ENCODE data around the gene KCNH5.

Gene KCNH5

GRCh38 chr14:62778310-62778709 lies 266.9 kb downstream of the KCNH5 start:
- Histone ChIP-seq H3K27ac (ENCODE audit: low read depth, low read length, poor library complexity, severe bottlenecking) (no peak overlapping the region), H3K9ac (ENCODE audit: low read length) (no peak overlapping the region), H3K4me1 (ENCODE audit: insufficient read depth, low read length, severe bottlenecking) (no peaks in the 10 kb centered on the region), H3K36me3 (ENCODE audit: insufficient read depth, low read length) (no peaks in the 10 kb centered on the region), H3K27me3 (ENCODE audit: insufficient read depth, low read length) (no peaks in the 10 kb centered on the region), H3F3A (ENCODE audit: insufficient read depth, low read length) (no peaks in the 10 kb centered on the region), H3K4me3 (ENCODE audit: low read depth, low read length, poor library complexity, severe bottlenecking) (no peak overlapping the region), H3K4me2 (ENCODE audit: low read length) (no peak overlapping the region), H4K20me1 (ENCODE audit: insufficient read depth, low read length) (no peaks in the 10 kb centered on the region), H3K9me2 (ENCODE audit: low read depth, low read length) (no peaks in the 10 kb centered on the region), H3K79me2 (ENCODE audit: insufficient read depth, low read length) (no peaks in the 10 kb centered on the region), H2AFZ (ENCODE audit: low read length) (no peak overlapping the region), H3K9me3 (ENCODE audit: low read length) (no peaks in the 10 kb centered on the region)
- TF ChIP-seq CTCF (IDR thresholded peaks at IDR 0.05; ENCODE audit: low read length) (no peak), EZH2 (IDR thresholded peaks at IDR 0.05; ENCODE audit: borderline replicate concordance, low read length) (no peak)

DNA sequence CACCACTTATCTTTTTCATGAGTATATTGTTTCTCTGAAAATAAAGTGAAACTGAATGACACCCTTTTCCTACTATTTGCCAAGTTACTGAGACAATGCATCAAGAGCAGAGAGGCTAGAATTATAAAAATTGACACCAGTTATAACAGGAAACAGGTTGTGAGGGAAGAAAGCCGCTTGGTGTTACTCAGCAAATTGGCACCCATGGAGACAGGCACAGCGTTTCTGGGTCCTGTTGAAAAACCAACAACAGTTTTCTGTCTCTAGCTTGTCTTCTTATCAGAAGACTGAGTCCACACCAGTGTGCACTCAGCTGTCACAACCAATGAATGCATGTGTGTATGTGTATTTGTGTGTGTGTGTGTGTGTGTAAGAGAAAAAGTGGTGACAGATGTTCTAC lies 267.7 kb downstream of the KCNH5 start:
- no peak for TF ChIP-seq EZH2 (IDR thresholded peaks at IDR 0.05; ENCODE audit: borderline replicate concordance, low read length)
- TF ChIP-seq CTCF (IDR thresholded peaks at IDR 0.05; ENCODE audit: low read length): no peak
- Histone ChIP-seq H3K4me3 (ENCODE audit: low read depth, low read length, poor library complexity, severe bottlenecking) (no peak overlapping the region), H3K4me2 (ENCODE audit: low read length) (no peak overlapping the region), H3K9me2 (ENCODE audit: low read depth, low read length) (no peaks in the 10 kb centered on the region), H3K27me3 (ENCODE audit: insufficient read depth, low read length) (no peaks in the 10 kb centered on the region), H3K9ac (ENCODE audit: low read length) (no peak overlapping the region), H3F3A (ENCODE audit: insufficient read depth, low read length) (no peaks in the 10 kb centered on the region), H3K9me3 (ENCODE audit: low read length) (no peaks in the 10 kb centered on the region), H3K4me1 (ENCODE audit: insufficient read depth, low read length, severe bottlenecking) (no peaks in the 10 kb centered on the region), H4K20me1 (ENCODE audit: insufficient read depth, low read length) (no peaks in the 10 kb centered on the region), H3K27ac (ENCODE audit: low read depth, low read length, poor library complexity, severe bottlenecking) (no peak overlapping the region), H3K36me3 (ENCODE audit: insufficient read depth, low read length) (no peaks in the 10 kb centered on the region), H2AFZ (ENCODE audit: low read length) (no peak overlapping the region), H3K79me2 (ENCODE audit: insufficient read depth, low read length) (no peaks in the 10 kb centered on the region)

DNA sequence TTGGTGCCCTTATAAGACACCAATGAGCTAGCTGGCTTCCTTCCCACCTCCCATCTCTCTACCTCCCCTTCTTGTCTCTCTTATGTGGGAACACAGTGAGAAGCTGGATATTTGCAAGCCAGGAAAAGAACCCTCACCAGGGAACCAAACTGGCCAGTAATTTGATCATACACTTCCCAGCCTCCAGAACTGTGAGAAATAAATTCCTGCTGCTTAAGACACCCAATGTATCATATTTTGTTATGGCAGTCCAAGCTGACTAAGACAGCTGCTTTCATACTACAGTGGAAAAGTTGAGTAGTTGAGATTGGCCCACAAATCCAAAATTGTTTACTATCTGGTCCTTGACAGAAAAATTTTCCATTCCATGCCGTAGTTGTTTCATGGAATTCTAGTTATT lies 269.0 kb downstream of the KCNH5 start:
- TF ChIP-seq EZH2 (IDR thresholded peaks at IDR 0.05; ENCODE audit: borderline replicate concordance, low read length) (no peak), CTCF (IDR thresholded peaks at IDR 0.05; ENCODE audit: low read length) (no peak)
- H3K9ac ChIP-seq (ENCODE audit: low read length): no peak overlapping the region

More for the DNA sequence above, 269.0 kb downstream of the KCNH5 start:
- no peaks in the 10 kb centered on the region for H3K9me2 ChIP-seq (ENCODE audit: low read depth, low read length)
- H3K36me3 ChIP-seq (ENCODE audit: insufficient read depth, low read length): no peaks in the 10 kb centered on the region
- H3K9me3 ChIP-seq (ENCODE audit: low read length): no peaks in the 10 kb centered on the region
- no peak overlapping the region for H3K4me2 ChIP-seq (ENCODE audit: low read length)
- H3K79me2 ChIP-seq (ENCODE audit: insufficient read depth, low read length): no peaks in the 10 kb centered on the region
- H3K27ac ChIP-seq (ENCODE audit: low read depth, low read length, poor library complexity, severe bottlenecking): no peak overlapping the region
- H2AFZ ChIP-seq (ENCODE audit: low read length): no peak overlapping the region
- no peaks in the 10 kb centered on the region for H3K4me1 ChIP-seq (ENCODE audit: insufficient read depth, low read length, severe bottlenecking)
- no peaks in the 10 kb centered on the region for H3K27me3 ChIP-seq (ENCODE audit: insufficient read depth, low read length)
- no peaks in the 10 kb centered on the region for H4K20me1 ChIP-seq (ENCODE audit: insufficient read depth, low read length)
- no peak overlapping the region for H3K4me3 ChIP-seq (ENCODE audit: low read depth, low read length, poor library complexity, severe bottlenecking)
- H3F3A ChIP-seq (ENCODE audit: insufficient read depth, low read length): no peaks in the 10 kb centered on the region
